Endothelial cell of umbilical vein (primary cell): Measurements from ENCODE around the gene OXER1. TPM values are rescaled to one million over a fixed set of nuclear protein-coding genes. Genes with fewer than 3 reads are reported as not detected.

ENCODE experiments used
- BruUV-seq: library from RNA; stranded (reverse); fragments of 400-500 nt; replicated peaks from 2 replicates; lab custom pipeline; 2021; lab: Mats Ljungman, UMichigan
- CTCF ChIA-PET: fragments of 300-600, 350-600 bp; sonication (Branson Sonifier 250); formaldehyde crosslinking; loops from one replicate; lab custom pipeline; 2021; ENCODE audit warnings: antibody characterized with exemption, inconsistent platforms; lab: Charles Lee
- POLR2A ChIA-PET: fragments of 300-600, 350-600 bp; sonication (Branson Sonifier 250); formaldehyde crosslinking; loops from one replicate; lab custom pipeline; 2021; ENCODE audit warnings: antibody characterized with exemption, inconsistent platforms; lab: Charles Lee
- DNase-seq: peaks from one replicate; pipeline ENCODE4 v3.0.0-alpha.2; 2011; ENCODE audit warnings: low read depth, low spot score
- FAIRE-seq: peaks from 2 replicates; lab custom pipeline; 2011; peaks lifted over from hg19 to GRCh38; lab: Jason Lieb, UNC
- H2AFZ ChIP-seq: 2 replicates; pipeline ENCODE4 v1.6.0; 2012; ENCODE audit warnings: low read depth, low read length, control low read depth, inconsistent platforms
- H3K27ac ChIP-seq: 2 replicates; pipeline ENCODE4 v1.5.1; 2011; ENCODE audit warnings: low read depth, mild to moderate bottlenecking, control low read depth, low read length, moderate library complexity; ENCODE audit not compliant: insufficient read depth
- H3K27me3 ChIP-seq, 2 experiments: 2 replicates each; pipeline versions ENCODE4 v1.6.0 to v1.6.1; 2011; ENCODE audit warnings: low read length in 2 of 2, mixed read lengths in 1 of 2; ENCODE audit not compliant: control insufficient read depth in 2 of 2, insufficient read depth in 2 of 2
- H3K36me3 ChIP-seq, 2 experiments: 2 replicates in 1 of 2; 3 replicates in 1 of 2; pipeline ENCODE4 v1.5.1; 2011; ENCODE audit warnings: low read length in 2 of 2, mild to moderate bottlenecking in 1 of 2, moderate library complexity in 1 of 2; ENCODE audit not compliant: control insufficient read depth in 2 of 2, insufficient read depth in 2 of 2; ENCODE audit errors: extremely low read depth in 1 of 2
- H3K4me1 ChIP-seq: 3 replicates; pipeline ENCODE4 v1.5.1; 2011; ENCODE audit warnings: mild to moderate bottlenecking, low read length; ENCODE audit not compliant: control insufficient read depth, insufficient read depth; ENCODE audit errors: extremely low read depth
- H3K4me2 ChIP-seq: 2 replicates; pipeline ENCODE4 v1.6.1; 2011; ENCODE audit warnings: low read length, control low read depth, mixed read lengths; ENCODE audit not compliant: insufficient read depth
- H3K4me3 ChIP-seq, 3 experiments: fragments of 200-600 bp in 1 of 3; sonication (generic), shearing (Covaris generic) in 1 of 3; replicated peaks in 1 of 3; 2 replicates each; pipeline ENCODE4 v1.5.1; 2011 to 2016; ENCODE audit warnings: control low read depth in 3 of 3, low read length in 3 of 3, mild to moderate bottlenecking in 2 of 3, inconsistent platforms in 1 of 3, low read depth in 1 of 3, moderate library complexity in 1 of 3; ENCODE audit not compliant: insufficient read depth in 1 of 3
- H3K79me2 ChIP-seq: 2 replicates; pipeline ENCODE4 v1.6.0; 2012; ENCODE audit warnings: low read length, inconsistent platforms; ENCODE audit not compliant: control insufficient read depth, insufficient read depth
- H3K9ac ChIP-seq: replicated peaks from 2 replicates; pipeline ENCODE3; 2011; ENCODE audit warnings: low read length, control low read depth; ENCODE audit not compliant: insufficient read depth; ENCODE audit errors: extremely low read depth
- H3K9me1 ChIP-seq: replicated peaks from 3 replicates; pipeline ENCODE4 v1.6.0; 2011; ENCODE audit warnings: mild to moderate bottlenecking, low read length; ENCODE audit not compliant: control insufficient read depth, insufficient read depth; ENCODE audit errors: extremely low read depth
- H3K9me3 ChIP-seq: replicated peaks from 2 replicates; pipeline ENCODE4 v1.5.1; 2012; ENCODE audit warnings: low read length, inconsistent platforms; ENCODE audit not compliant: control insufficient read depth, insufficient read depth
- H4K20me1 ChIP-seq: replicated peaks from 2 replicates; pipeline ENCODE3; 2011; ENCODE audit warnings: mild to moderate bottlenecking, low read length; ENCODE audit not compliant: control insufficient read depth, insufficient read depth; ENCODE audit errors: extremely low read depth
- EZH2 ChIP-seq: IDR thresholded peaks from 2 replicates; pipeline ENCODE4 v1.6.1; 2012; ENCODE audit warnings: borderline replicate concordance, low read depth, mild to moderate bottlenecking, moderate library complexity, low read length, inconsistent platforms; ENCODE audit not compliant: severe bottlenecking
- FOS ChIP-seq: IDR thresholded peaks from 2 replicates; pipeline ENCODE4 v1.6.1; 2011; ENCODE audit warnings: mild to moderate bottlenecking, low read length, moderate library complexity, borderline replicate concordance; ENCODE audit not compliant: insufficient read depth
- GATA2 ChIP-seq: IDR thresholded peaks from 2 replicates; pipeline ENCODE4 v1.7.0; 2011; ENCODE audit warnings: low read depth, mild to moderate bottlenecking, moderate library complexity, mixed read lengths, low read length; ENCODE audit not compliant: insufficient read length, insufficient read depth
- JUN ChIP-seq: IDR thresholded peaks from 2 replicates; pipeline ENCODE4 v1.6.1; 2011; ENCODE audit warnings: borderline replicate concordance, low read depth; ENCODE audit not compliant: insufficient read length, insufficient read depth
- MYC ChIP-seq: IDR thresholded peaks from one replicate; pipeline ENCODE4 v1.6.1; 2011; ENCODE audit warnings: mild to moderate bottlenecking, low read depth, low read length
- POLR2A ChIP-seq: IDR thresholded peaks from 2 replicates; pipeline ENCODE4 v1.6.1; 2012; ENCODE audit warnings: low read depth, mild to moderate bottlenecking, control low read depth, low read length
- POLR2AphosphoS5 ChIP-seq: IDR thresholded peaks from 2 replicates; pipeline ENCODE4 v1.6.1; 2012; ENCODE audit warnings: low read depth, mild to moderate bottlenecking, control low read depth, low read length, moderate library complexity; ENCODE audit not compliant: insufficient read depth
- dilution Hi-C: fragments of 300-500 bp; cut with MboI; formaldehyde crosslinking; loops from one replicate; pipeline ENCODE4 v1.15.0; 2019; ENCODE audit warnings: low sequenced_read_pairs; ENCODE audit not compliant: extremely low pct_ligation_motif_present
- intact Hi-C: fragments of 100-400 bp; cut with micrococcal nuclease; formaldehyde crosslinking; loops from one replicate; pipeline ENCODE4 v1.10.0; 2022
- polyA plus RNA-seq, 4 experiments: library from polyadenylated mRNA; depleted of rRNA in 3 of 4; stranded (reverse) in 3 of 4; unstranded in 1 of 4; fragments of >200 nt; gene quantifications; 2 replicates each; pipeline versions ENCODE4 v1.2.1 to v1.2.3, GENCODE V29; 2011 to 2012; ENCODE audit warnings: missing spikeins in 1 of 4
- total RNA-seq: library from RNA; stranded (reverse); gene quantifications from 2 replicates; pipeline ENCODE4 v1.2.3, GENCODE V29; 2021
- TF ChIP-seq, protein P1 (sequence below), 2 donors: IDR thresholded peaks; 1 replicate in 1 of 2; 2 replicates in 1 of 2; pipeline ENCODE4 v1.5.1; 2011; ENCODE audit warnings: low read length in 2 of 2, mild to moderate bottlenecking in 2 of 2, moderate library complexity in 2 of 2, control low read depth in 1 of 2, inconsistent platforms in 1 of 2, low read depth in 1 of 2; ENCODE audit not compliant: insufficient read depth in 1 of 2; ENCODE audit errors: extremely low read depth in 1 of 2
- TF ChIP-seq, protein P2 (sequence below): IDR thresholded peaks from 2 replicates; pipeline ENCODE4 v1.6.1; 2011; ENCODE audit not compliant: insufficient read depth, insufficient read length

Gene OXER1
- total and polyA plus RNA-seq, 2 donors (not counting 3 experiments of a cell fraction or from before 2014, with no cell fraction given), result 0.18 TPM

DNA sequence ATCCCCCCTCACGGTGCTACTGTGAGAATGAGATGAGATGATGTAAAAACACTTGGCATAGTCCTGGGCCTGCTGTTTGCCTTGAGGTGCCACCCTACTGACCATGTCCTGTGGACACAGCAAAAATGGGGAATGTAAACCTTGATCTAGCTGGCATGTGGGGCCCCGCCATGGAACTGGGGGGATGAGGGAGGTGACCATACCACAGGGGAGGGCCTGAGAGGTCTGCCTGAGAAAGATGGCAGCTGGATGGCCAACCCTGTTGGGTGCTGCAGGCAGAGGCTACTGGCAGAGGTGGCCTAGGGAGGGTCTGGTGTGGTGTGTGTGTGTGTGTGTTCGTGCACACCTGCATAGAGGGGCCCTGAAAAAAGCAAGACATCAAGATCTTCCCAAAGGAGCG, 27.7 kb upstream of the OXER1 start:
- Histone ChIP-seq H2AFZ (no peak overlapping the region), H3K4me2 (no peak overlapping the region), H3K9me3 (no peaks in the 10 kb centered on the region), H3K79me2 (no peaks in the 10 kb centered on the region), H3K36me3 (no peaks in the 10 kb centered on the region), H3K27ac (no peak overlapping the region), H4K20me1 (no peaks in the 10 kb centered on the region), H3K4me3 (no peak overlapping the region), H3K4me1 (peaks cover 4% of the 10 kb centered on the region), H3K27me3 (peaks cover 11 to 12% of the 10 kb centered on the region in 2 experiments), H3K9me1 (no peaks in the 10 kb centered on the region), H3K9ac (no peak overlapping the region)
- TF ChIP-seq, protein P1, sequence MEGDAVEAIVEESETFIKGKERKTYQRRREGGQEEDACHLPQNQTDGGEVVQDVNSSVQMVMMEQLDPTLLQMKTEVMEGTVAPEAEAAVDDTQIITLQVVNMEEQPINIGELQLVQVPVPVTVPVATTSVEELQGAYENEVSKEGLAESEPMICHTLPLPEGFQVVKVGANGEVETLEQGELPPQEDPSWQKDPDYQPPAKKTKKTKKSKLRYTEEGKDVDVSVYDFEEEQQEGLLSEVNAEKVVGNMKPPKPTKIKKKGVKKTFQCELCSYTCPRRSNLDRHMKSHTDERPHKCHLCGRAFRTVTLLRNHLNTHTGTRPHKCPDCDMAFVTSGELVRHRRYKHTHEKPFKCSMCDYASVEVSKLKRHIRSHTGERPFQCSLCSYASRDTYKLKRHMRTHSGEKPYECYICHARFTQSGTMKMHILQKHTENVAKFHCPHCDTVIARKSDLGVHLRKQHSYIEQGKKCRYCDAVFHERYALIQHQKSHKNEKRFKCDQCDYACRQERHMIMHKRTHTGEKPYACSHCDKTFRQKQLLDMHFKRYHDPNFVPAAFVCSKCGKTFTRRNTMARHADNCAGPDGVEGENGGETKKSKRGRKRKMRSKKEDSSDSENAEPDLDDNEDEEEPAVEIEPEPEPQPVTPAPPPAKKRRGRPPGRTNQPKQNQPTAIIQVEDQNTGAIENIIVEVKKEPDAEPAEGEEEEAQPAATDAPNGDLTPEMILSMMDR (IDR thresholded peaks at IDR 0.05; ENCODE audit: extremely low read depth in 1 of 2, insufficient read depth in 1 of 2, low read depth in 1 of 2, low read length in 2 of 2), result no peak
- TF ChIP-seq MYC (no peak), GATA2 (no peak), FOS (no peak), POLR2AphosphoS5 (no peak), EZH2 (no peak), POLR2A (no peak), JUN (no peak)
- TF ChIP-seq, protein P2, sequence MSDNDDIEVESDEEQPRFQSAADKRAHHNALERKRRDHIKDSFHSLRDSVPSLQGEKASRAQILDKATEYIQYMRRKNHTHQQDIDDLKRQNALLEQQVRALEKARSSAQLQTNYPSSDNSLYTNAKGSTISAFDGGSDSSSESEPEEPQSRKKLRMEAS, result no peak
- FAIRE-seq, result no peak
- ChIA-PET POLR2A (no interaction called here), CTCF (interaction anchor here (1.6 kb wide), 1 partner anchor 18 kb away, joined by 7 read pairs; no protein-coding TSS in a partner anchor)
- no TSS peak for BruUV-seq
- dilution Hi-C loops, result no loop called here
- DNase-seq, result no peak
- intact Hi-C loops, result no loop called here
